Suprapubic skin (tissue), 4 donors: ENCODE results near the gene MMP1. TPM values are rescaled to one million over a fixed set of nuclear protein-coding genes. Genes with fewer than 3 reads are reported as not detected.

Source experiments
- DNase-seq, 2 donors: peaks; one replicate each; pipeline ENCODE4 v3.0.0-alpha.2; 2019; ENCODE audit warnings: low spot score in 2 of 2
- H3K27ac ChIP-seq: fragments of 200-600 bp; sonication (generic); one replicate; pipeline ENCODE4 v1.5.1; 2019
- H3K27me3 ChIP-seq: fragments of 200-600 bp; sonication (generic); one replicate; pipeline ENCODE4 v1.5.1; 2019
- H3K36me3 ChIP-seq: fragments of 200-600 bp; sonication (generic); one replicate; pipeline ENCODE4 v1.5.1; 2019
- H3K4me1 ChIP-seq: fragments of 200-600 bp; sonication (generic); one replicate; pipeline ENCODE4 v1.5.1; 2019
- H3K4me3 ChIP-seq: fragments of 200-600 bp; sonication (generic); one replicate; pipeline ENCODE4 v1.5.1; 2019; ENCODE audit warnings: mild to moderate bottlenecking
- H3K9me3 ChIP-seq: fragments of 200-600 bp; sonication (generic); one replicate; pipeline ENCODE4 v1.5.1; 2019
- CTCF ChIP-seq, 2 donors: fragments of 200-600 bp in 1 of 2; fragments of 450-650 bp in 1 of 2; sonication (generic) in 1 of 2; IDR thresholded peaks; one replicate each; pipeline ENCODE4 v1.5.1; 2016 to 2019; ENCODE audit warnings: antibody characterized with exemption in 2 of 2, mild to moderate bottlenecking in 1 of 2, moderate library complexity in 1 of 2
- EP300 ChIP-seq: sonication (generic); formaldehyde crosslinking; IDR thresholded peaks from one replicate; pipeline ENCODE4 v1.6.1; 2017; ENCODE audit warnings: antibody characterized with exemption
- POLR2A ChIP-seq, 2 donors: fragments of 450-650 bp; IDR thresholded peaks; one replicate each; pipeline ENCODE4 v1.6.1; 2017; ENCODE audit warnings: antibody characterized with exemption in 2 of 2, mild to moderate bottlenecking in 2 of 2, moderate library complexity in 2 of 2
- POLR2AphosphoS5 ChIP-seq, 3 donors: sonication (generic); formaldehyde crosslinking; IDR thresholded peaks; one replicate each; pipeline ENCODE4 v1.6.1; 2017; ENCODE audit warnings: antibody characterized with exemption in 3 of 3
- WGBS: methylation state at CpG from one replicate; pipeline ENCODE4 v1.1.5; 2018; 5-methylcytosine and 5-hydroxymethylcytosine counted together
- total RNA-seq, 4 donors: library from RNA; depleted of rRNA; stranded (reverse); fragments of >200 nt; gene quantifications; one replicate each; pipeline ENCODE4 v1.1.0, GENCODE V29; 2016

The MMP1 gene
- total RNA-seq, 4 donors from 2014 or later = 0.40 TPM; not detected in 3

GRCh38 chr11:102783016-102783415, 14.9 kb downstream of the MMP1 start:
- Histone ChIP-seq H3K4me1 (no peaks in the 10 kb centered on the region), H3K4me3 (no peak overlapping the region), H3K27me3 (no peaks in the 10 kb centered on the region), H3K27ac (no peak overlapping the region), H3K9me3 (no peaks in the 10 kb centered on the region), H3K36me3 (no peaks in the 10 kb centered on the region)
- no peak for TF ChIP-seq POLR2A (IDR thresholded peaks at IDR 0.05)
- TF ChIP-seq EP300 = no peak
- TF ChIP-seq POLR2AphosphoS5 (IDR thresholded peaks at IDR 0.05) = no peak
- no peak for TF ChIP-seq CTCF (IDR thresholded peaks at IDR 0.05)
- DNase-seq = no peak

GRCh38 chr11:102781676-102782075, 16.3 kb downstream of the MMP1 start:
- Histone ChIP-seq H3K36me3 (no peaks in the 10 kb centered on the region), H3K27ac (no peak overlapping the region), H3K9me3 (no peaks in the 10 kb centered on the region), H3K27me3 (no peaks in the 10 kb centered on the region), H3K4me1 (no peaks in the 10 kb centered on the region), H3K4me3 (no peak overlapping the region)
- TF ChIP-seq CTCF (IDR thresholded peaks at IDR 0.05) (no peak), EP300 (no peak), POLR2AphosphoS5 (IDR thresholded peaks at IDR 0.05) (no peak), POLR2A (IDR thresholded peaks at IDR 0.05) (no peak)
- no peak for DNase-seq
- 93% methylated on average over 2 of the region's 2 CpGs for WGBS

- H3K27ac ChIP-seq = no peak within 1 kb of the TSS
- H3K4me1 ChIP-seq = no peaks in the 10 kb centered on the region
- no peaks in the 10 kb centered on the region for H3K36me3 ChIP-seq
- TF ChIP-seq EP300 (no peak), CTCF (IDR thresholded peaks at IDR 0.05) (no peak), POLR2AphosphoS5 (IDR thresholded peaks at IDR 0.05) (no peak), POLR2A (IDR thresholded peaks at IDR 0.05) (no peak)
- no peaks in the 10 kb centered on the region for H3K27me3 ChIP-seq
- WGBS = 10% methylated on average over 2 of the region's 2 CpGs
- DNase-seq = no peak
- no peaks in the 10 kb centered on the region for H3K9me3 ChIP-seq
- no peak within 1 kb of the TSS for H3K4me3 ChIP-seq
These were observed 17.5 kb downstream of the MMP1 start, which contains the start of gene MMP10 for GRCh38 chr11:102780491-102780918. MMP10 (minus strand) TSS chr11:102780628; CDS start chr11:102780591, 37 bp downstream.

- no peak for DNase-seq
- no peaks in the 10 kb centered on the region for H3K27me3 ChIP-seq
- no peaks in the 10 kb centered on the region for H3K4me1 ChIP-seq
- no peak overlapping the region for H3K27ac ChIP-seq
- H3K9me3 ChIP-seq = no peaks in the 10 kb centered on the region
- WGBS = 66% methylated on average over 5 of the region's 5 CpGs
- no peak overlapping the region for H3K4me3 ChIP-seq
- H3K36me3 ChIP-seq = no peaks in the 10 kb centered on the region
- TF ChIP-seq EP300 = no peak
- TF ChIP-seq POLR2A (IDR thresholded peaks at IDR 0.05) = no peak
- no peak for TF ChIP-seq POLR2AphosphoS5 (IDR thresholded peaks at IDR 0.05)
- TF ChIP-seq CTCF (IDR thresholded peaks at IDR 0.05) = no peak
These were observed 21.5 kb downstream of the MMP1 start for GRCh38 chr11:102776454-102776853.

- no peaks in the 10 kb centered on the region for H3K27me3 ChIP-seq
- H3K4me3 ChIP-seq = no peak overlapping the region
- TF ChIP-seq POLR2AphosphoS5 (IDR thresholded peaks at IDR 0.05) = no peak
- no peak for TF ChIP-seq CTCF (IDR thresholded peaks at IDR 0.05)
- TF ChIP-seq POLR2A (IDR thresholded peaks at IDR 0.05) = no peak
- TF ChIP-seq EP300 = no peak
- no peak for DNase-seq
- H3K27ac ChIP-seq = no peak overlapping the region
- WGBS = 55% methylated on average over 4 of the region's 4 CpGs
- H3K9me3 ChIP-seq = no peaks in the 10 kb centered on the region
- no peaks in the 10 kb centered on the region for H3K36me3 ChIP-seq
- H3K4me1 ChIP-seq = no peaks in the 10 kb centered on the region
These were observed 24.6 kb downstream of the MMP1 start for GRCh38 chr11:102773386-102773785.
